HepG2 (cell line): ENCODE results near the gene DNPH1. TPM values are rescaled to one million over a fixed set of nuclear protein-coding genes. Genes with fewer than 3 reads are reported as not detected.

ENCODE experiments used
- ARID5B ChIP-seq: IDR thresholded peaks from 2 replicates; pipeline ENCODE4 v1.4.0; 2020; ENCODE audit warnings: mild to moderate bottlenecking, missing genetic modification reagents
- CREM ChIP-seq, 2 experiments: sonication (generic) in 1 of 2; formaldehyde crosslinking in 1 of 2; IDR thresholded peaks; 2 replicates each; pipeline versions ENCODE4 v1.4.0 to v1.6.1; 2016 to 2020; ENCODE audit warnings: antibody characterized with exemption in 1 of 2, mild to moderate bottlenecking in 1 of 2, missing genetic modification reagents in 1 of 2
- FOXP1 ChIP-seq, 2 experiments: fragments of 450-650 bp in 1 of 2; IDR thresholded peaks; 2 replicates each; pipeline ENCODE4 v1.6.1; 2017 to 2018; ENCODE audit warnings: antibody characterized with exemption in 1 of 2
- JUND ChIP-seq: sonication (generic); formaldehyde crosslinking; IDR thresholded peaks from 2 replicates; pipeline ENCODE4 v1.8.0; 2022; ENCODE audit warnings: mild to moderate bottlenecking, missing genetic modification reagents
- KDM5B ChIP-seq: sonication (generic); formaldehyde crosslinking; IDR thresholded peaks from 2 replicates; pipeline ENCODE4 v1.4.0; 2020; ENCODE audit warnings: missing genetic modification reagents, mild to moderate bottlenecking, borderline replicate concordance
- NFIC ChIP-seq: IDR thresholded peaks from 2 replicates; pipeline ENCODE4 v1.6.1; 2012; ENCODE audit warnings: mild to moderate bottlenecking, low read length, inconsistent platforms
- PHF8 ChIP-seq: sonication (generic); formaldehyde crosslinking; IDR thresholded peaks from 2 replicates; pipeline ENCODE4 v1.5.0; 2020; ENCODE audit warnings: missing genetic modification reagents
- RFX1 ChIP-seq: fragments of 450-650 bp; IDR thresholded peaks from 2 replicates; pipeline ENCODE4 v1.6.1; 2017
- SAFB2 ChIP-seq: sonication (generic); formaldehyde crosslinking; IDR thresholded peaks from 2 replicates; pipeline ENCODE4 v1.5.1; 2020; ENCODE audit warnings: missing genetic modification reagents, low read depth, mild to moderate bottlenecking, borderline replicate concordance
- SP4 ChIP-seq: sonication (generic); formaldehyde crosslinking; IDR thresholded peaks from 2 replicates; pipeline ENCODE4 v1.8.1; 2023; ENCODE audit warnings: mild to moderate bottlenecking, missing genetic modification reagents
- STAG1 ChIP-seq: sonication (generic); formaldehyde crosslinking; IDR thresholded peaks from 2 replicates; pipeline ENCODE4 v1.4.0; 2020; ENCODE audit warnings: missing genetic modification reagents
- TOE1 ChIP-seq: sonication (generic); formaldehyde crosslinking; IDR thresholded peaks from 2 replicates; pipeline ENCODE4 v1.4.0; 2020; ENCODE audit warnings: mild to moderate bottlenecking, missing genetic modification reagents
- ZBTB38 ChIP-seq: sonication (generic); formaldehyde crosslinking; IDR thresholded peaks from 2 replicates; pipeline ENCODE4 v1.5.1; 2020; ENCODE audit warnings: mild to moderate bottlenecking, missing genetic modification reagents
- ZNF143 ChIP-seq: sonication (generic); formaldehyde crosslinking; IDR thresholded peaks from 2 replicates; pipeline ENCODE4 v1.4.0; 2020; ENCODE audit warnings: missing genetic modification reagents
- ZNF225 ChIP-seq: sonication (generic); formaldehyde crosslinking; IDR thresholded peaks from 2 replicates; pipeline ENCODE4 v1.4.0; 2020; ENCODE audit warnings: mild to moderate bottlenecking, missing genetic modification reagents
- ZNF235 ChIP-seq: sonication (generic); formaldehyde crosslinking; IDR thresholded peaks from 2 replicates; pipeline ENCODE4 v1.8.1; 2023; ENCODE audit warnings: mild to moderate bottlenecking, missing genetic modification reagents, borderline replicate concordance
- ZNF264 ChIP-seq: sonication (generic); formaldehyde crosslinking; IDR thresholded peaks from 2 replicates; pipeline ENCODE4 v1.4.0; 2020; ENCODE audit warnings: missing genetic modification reagents
- ZNF296 ChIP-seq: sonication (generic); formaldehyde crosslinking; conservative IDR thresholded peaks from 2 replicates; pipeline ENCODE4 v1.5.0; 2020; ENCODE audit warnings: mild to moderate bottlenecking, missing genetic modification reagents
- ZNF589 ChIP-seq: sonication (generic); formaldehyde crosslinking; conservative IDR thresholded peaks from 2 replicates; pipeline ENCODE4 v1.8.0; 2022; ENCODE audit warnings: mild to moderate bottlenecking, moderate library complexity, missing genetic modification reagents
- ZNF597 ChIP-seq: sonication (generic); formaldehyde crosslinking; IDR thresholded peaks from 2 replicates; pipeline ENCODE4 v1.5.0; 2020; ENCODE audit warnings: missing genetic modification reagents
- ZNF609 ChIP-seq: sonication (generic); formaldehyde crosslinking; IDR thresholded peaks from 2 replicates; pipeline ENCODE4 v1.4.0; 2020; ENCODE audit warnings: mild to moderate bottlenecking, missing genetic modification reagents, borderline replicate concordance
- polyA plus RNA-seq, 8 experiments: library from polyadenylated mRNA; depleted of rRNA in 3 of 8; stranded (reverse) in 7 of 8; unstranded in 1 of 8; fragments of >200 nt; fragmentation: Illumina TruSeq in 4 of 8; extraction: Trizol in 4 of 8; gene quantifications; 2 replicates each; pipeline versions ENCODE4 v1.2.1 to v1.2.3, GENCODE V29; 2011 to 2016; ENCODE audit warnings: low read depth in 4 of 8, missing spikeins in 1 of 8, mixed read lengths in 1 of 8; ENCODE audit not compliant: insufficient read depth in 1 of 8
- total RNA-seq, 5 experiments: library from RNA; depleted of rRNA; stranded (reverse); fragments of >200 nt; fragmentation: Illumina TruSeq; extraction: Trizol; gene quantifications; 2 replicates each; pipeline ENCODE4 v1.2.3, GENCODE V29; 2016; ENCODE audit warnings: low read depth in 1 of 5

DNPH1 gene
- total and polyA plus RNA-seq, 2 of the 13 experiments (the other 11 are each of a cell fraction or from before 2014, with no cell fraction given), result 56.5 to 75.1 TPM

GRCh38 chr6:43262780-43263313 lies 33.6 kb upstream of the DNPH1 start (continued):
- TF ChIP-seq SP4, result no peak
- TF ChIP-seq ZNF143 (CRISPR knock-in tag), result no peak
- TF ChIP-seq ZNF597 (CRISPR knock-in tag), result no peak
- no peak for TF ChIP-seq ZNF264 (CRISPR knock-in tag)
- TF ChIP-seq ZBTB38 (CRISPR knock-in tag), result peak; percentile 92
- no peak for TF ChIP-seq TOE1
- TF ChIP-seq ZNF225 (CRISPR knock-in tag), result peak; percentile 22; the same call in 1 of the 2 replicates
- TF ChIP-seq ZNF609 (CRISPR knock-in tag), result no peak
- 0 out of 2 replicates have a peak, but pooled peaks have one; percentile 36 for TF ChIP-seq ZNF296 (CRISPR knock-in tag)
- peak; percentile 19; the same call in 1 of the 2 replicates for TF ChIP-seq KDM5B (CRISPR knock-in tag)
- no peak for TF ChIP-seq STAG1 (CRISPR knock-in tag)
- no peak for TF ChIP-seq FOXP1 (IDR thresholded peaks at IDR 0.05)
- no peak for TF ChIP-seq FOXP1 (CRISPR knock-in tag; IDR thresholded peaks at IDR 0.05)
- no peak for TF ChIP-seq ARID5B (CRISPR knock-in tag)
- TF ChIP-seq PHF8 (CRISPR knock-in tag), result no peak
- no peak for TF ChIP-seq JUND (CRISPR knock-in tag)
- TF ChIP-seq NFIC, result no peak
- TF ChIP-seq RFX1, result no peak
- TF ChIP-seq SAFB2, result no peak
- 0 out of 2 replicates have a peak, but pooled peaks have one; percentile 72 for TF ChIP-seq ZNF235
- TF ChIP-seq CREM (IDR thresholded peaks at IDR 0.05), result no peak
- no peak for TF ChIP-seq CREM (CRISPR knock-in tag; IDR thresholded peaks at IDR 0.05)
- no peak for TF ChIP-seq ZNF589 (CRISPR knock-in tag)
